Measurements from ENCODE around the gene NACC1.
A peak's percentile ranks its signal among the peaks of the same experiment; 100 is the strongest.
"Not testable (repeated sequence)": the region's sequence is repeated elsewhere in the genome, so short reads cannot be mapped to it uniquely, and the experiment has no call there.

The NACC1 gene

DNA sequence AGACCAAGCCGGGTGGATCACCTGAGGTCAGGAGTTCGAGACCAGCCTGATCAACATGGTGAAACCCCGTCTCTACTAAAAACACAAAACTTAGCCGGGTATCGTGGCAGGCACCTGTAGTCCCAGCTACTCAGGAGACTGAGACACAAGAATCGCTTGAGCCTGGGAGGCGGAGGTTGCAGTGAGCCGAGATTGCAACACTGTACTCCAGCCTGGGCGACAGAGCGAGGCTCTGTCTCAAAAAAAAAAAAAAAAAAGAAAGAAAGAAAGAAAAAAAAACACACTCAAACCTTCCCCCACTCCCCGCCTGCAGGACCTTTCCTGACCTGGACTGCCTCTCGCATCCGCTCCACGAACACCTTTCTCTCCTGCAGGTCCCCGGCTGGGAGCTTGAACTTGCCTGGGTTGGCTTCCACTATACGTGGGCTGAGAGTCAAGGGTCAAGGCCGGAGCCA, 31.1 kb downstream of the NACC1 start:
- Mint-ChIP-seq H3K27ac (peak overlapping the region; percentile 99), H3K4me1 (ENCODE audit: low read depth) (peaks cover 47% of the 10 kb centered on the region), H3K4me3 (peak overlapping the region; percentile 97), H3K36me3 (ENCODE audit: low read depth) (peaks cover 71% of the 10 kb centered on the region)
- intact Hi-C loops (cut with micrococcal nuclease); H3K27me3 Mint-ChIP-seq; H3K9me3 Mint-ChIP-seq: not testable (repeated sequence)

DNA sequence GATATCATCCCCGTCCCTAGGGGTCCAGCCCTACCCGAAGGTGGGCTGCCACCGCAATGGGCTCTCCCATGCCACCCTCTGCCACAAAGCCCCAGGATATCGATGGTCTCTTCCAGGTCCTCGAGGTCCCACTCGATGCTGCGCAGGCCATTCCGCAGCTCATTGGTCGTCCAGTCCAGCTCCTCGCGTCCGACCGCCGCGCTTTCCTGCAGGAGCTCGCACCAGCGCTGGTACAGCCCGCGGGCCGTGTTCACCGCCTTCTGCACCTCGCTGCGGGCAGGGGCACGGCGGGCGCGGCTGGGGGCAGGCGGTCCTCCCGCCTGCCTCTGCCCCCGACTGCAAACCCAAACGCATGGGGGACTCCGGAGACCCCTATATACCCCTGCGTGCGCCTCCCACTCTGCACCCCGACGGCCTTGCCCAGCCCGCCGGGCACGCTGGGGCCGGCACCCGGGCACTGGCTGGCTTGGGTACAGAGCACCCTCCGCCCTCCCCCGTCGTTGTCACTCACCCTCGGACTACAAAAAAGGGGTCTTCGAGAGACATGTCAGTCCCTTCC, 31.6 kb downstream of the NACC1 start:
- H3K4me1 Mint-ChIP-seq (ENCODE audit: low read depth), result peaks cover 47% of the 10 kb centered on the region
- H3K9me3 Mint-ChIP-seq, result no peaks in the 10 kb centered on the region

GRCh38 chr19:13150187-13150930, 32.3 kb downstream of the NACC1 start, which contains the start of the genes IER2 and STX10:
TSS of gene IER2 (plus strand) at chr19:13150411. CDS start at chr19:13153187, 2,776 bp downstream.
TSS of gene STX10 (minus strand) at chr19:13150375. CDS start at chr19:13150173, 202 bp downstream.
- Mint-ChIP-seq H3K27me3 (no peaks in the 10 kb centered on the region), H3K4me3 (peak within 1 kb of the TSS; percentile 97), H3K4me1 (ENCODE audit: low read depth) (peaks cover 48% of the 10 kb centered on the region), H3K27ac (peak within 1 kb of the TSS; percentile 99), H3K9me3 (no peaks in the 10 kb centered on the region), H3K36me3 (ENCODE audit: low read depth) (peaks cover 67% of the 10 kb centered on the region)
- intact Hi-C loops (cut with micrococcal nuclease), result loop anchor here (2.0 to 5.0 kb wide), 2 partner anchors 34 to 48 kb away; partner anchors contain the start of genes LYL1 and TRMT1

More for the DNA sequence above, 31.6 kb downstream of the NACC1 start:
- Mint-ChIP-seq H3K27me3 (no peaks in the 10 kb centered on the region), H3K27ac (peak overlapping the region; percentile 99), H3K36me3 (ENCODE audit: low read depth) (peaks cover 71% of the 10 kb centered on the region), H3K4me3 (peak overlapping the region; percentile 97)
- intact Hi-C loops (cut with micrococcal nuclease), result loop anchor here (2.0 to 5.0 kb wide), 2 partner anchors 33 to 47 kb away; partner anchors contain the start of genes LYL1 and TRMT1

DNA sequence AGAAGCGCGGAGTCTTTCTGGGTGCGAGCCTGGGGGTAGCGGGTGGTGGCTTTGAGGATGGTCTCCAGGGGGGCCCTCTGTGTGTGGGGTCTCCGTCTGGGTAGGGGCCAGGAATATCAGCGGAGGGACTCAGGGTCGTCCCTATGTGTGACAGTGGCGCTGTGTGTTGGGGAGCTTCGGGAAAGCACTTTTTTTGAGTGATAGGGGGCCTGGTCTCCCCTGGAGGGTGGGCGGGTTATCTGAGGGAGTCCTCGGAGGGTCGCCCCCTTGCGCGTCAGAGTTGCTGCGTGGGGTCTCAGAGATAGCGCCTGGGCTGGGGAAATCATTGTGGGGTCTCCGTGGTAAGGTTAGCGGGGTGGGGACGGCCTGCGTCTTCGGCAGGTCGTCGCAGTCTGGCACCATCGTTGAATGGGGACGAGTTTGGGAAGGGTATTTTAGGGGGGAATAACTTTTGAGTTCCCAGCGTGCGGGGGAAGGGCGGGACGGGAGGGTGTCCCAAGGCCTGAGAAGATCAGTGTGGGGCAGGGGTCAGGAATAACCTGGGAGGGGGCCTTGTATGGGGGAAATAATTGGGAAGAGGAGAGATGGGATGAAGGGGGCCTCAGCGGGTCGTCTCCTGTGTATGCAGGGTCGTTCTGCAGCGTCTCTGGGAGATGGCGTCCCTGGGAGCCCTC, 33.0 kb downstream of the NACC1 start:
- H3K4me1 Mint-ChIP-seq (ENCODE audit: low read depth), result peaks cover 54% of the 10 kb centered on the region
- H3K9me3 Mint-ChIP-seq, result no peaks in the 10 kb centered on the region
- H3K27ac Mint-ChIP-seq, result peak overlapping the region; percentile 99
- peak overlapping the region; percentile 97 for H3K4me3 Mint-ChIP-seq
- H3K27me3 Mint-ChIP-seq, result no peaks in the 10 kb centered on the region
- intact Hi-C loops (cut with micrococcal nuclease), result loop anchor here (2.0 to 5.0 kb wide), 2 partner anchors 34 to 49 kb away; partner anchors contain the start of genes LYL1 and TRMT1
- peaks cover 60% of the 10 kb centered on the region for H3K36me3 Mint-ChIP-seq (ENCODE audit: low read depth)

GRCh38 chr19:13151605-13152355, 33.7 kb downstream of the NACC1 start:
- peaks cover 53% of the 10 kb centered on the region for H3K36me3 Mint-ChIP-seq (ENCODE audit: low read depth)
- peak overlapping the region; percentile 97 for H3K4me3 Mint-ChIP-seq
- H3K27ac Mint-ChIP-seq, result peak overlapping the region; percentile 99
- peaks cover 57% of the 10 kb centered on the region for H3K4me1 Mint-ChIP-seq (ENCODE audit: low read depth)
- intact Hi-C loops (cut with micrococcal nuclease), result loop anchor here (2.0 to 5.0 kb wide), 2 partner anchors 35 to 49 kb away; partner anchors contain the start of genes LYL1 and TRMT1
- H3K27me3 Mint-ChIP-seq, result no peaks in the 10 kb centered on the region
- no peaks in the 10 kb centered on the region for H3K9me3 Mint-ChIP-seq

DNA sequence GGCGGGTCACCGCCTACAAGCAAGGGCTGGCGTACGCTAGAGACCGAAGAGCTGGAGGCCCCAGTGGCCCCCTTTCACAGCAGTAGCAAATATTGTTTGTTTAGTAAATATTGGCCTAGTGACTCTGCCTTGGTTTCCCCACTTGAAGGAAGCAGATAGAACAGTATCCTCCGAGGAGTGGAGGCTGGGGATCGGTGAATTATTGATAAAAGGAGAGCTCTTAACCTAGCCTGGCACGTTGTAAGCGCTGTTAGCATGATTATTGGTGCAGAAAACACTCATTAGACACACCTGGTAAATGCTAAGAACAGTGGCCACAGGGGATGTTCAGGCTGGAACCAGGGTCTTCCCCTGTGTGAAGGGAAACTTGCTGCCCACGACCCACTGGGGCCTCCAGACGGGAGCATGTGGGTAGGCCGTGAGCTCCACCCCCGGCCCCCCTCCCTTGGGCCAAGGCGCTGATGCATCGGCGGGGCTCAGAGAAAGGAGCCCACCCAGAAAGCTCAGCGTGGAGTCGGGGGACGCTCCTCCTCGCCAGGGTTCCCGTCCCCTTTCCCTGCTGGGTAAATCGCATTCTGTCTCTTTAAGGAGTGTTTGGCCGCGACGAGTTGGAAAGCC, 34.4 kb downstream of the NACC1 start:
- peaks cover 49% of the 10 kb centered on the region for H3K36me3 Mint-ChIP-seq (ENCODE audit: low read depth)
- peak overlapping the region; percentile 97 for H3K4me3 Mint-ChIP-seq
- H3K4me1 Mint-ChIP-seq (ENCODE audit: low read depth), result peaks cover 57% of the 10 kb centered on the region
- intact Hi-C loops (cut with micrococcal nuclease), result loop anchor here (5.0 kb wide), 1 partner anchor 50 kb away; the partner anchor contains the start of gene LYL1
- no peaks in the 10 kb centered on the region for H3K9me3 Mint-ChIP-seq
- H3K27ac Mint-ChIP-seq, result peak overlapping the region; percentile 99
- H3K27me3 Mint-ChIP-seq, result no peaks in the 10 kb centered on the region

DNA sequence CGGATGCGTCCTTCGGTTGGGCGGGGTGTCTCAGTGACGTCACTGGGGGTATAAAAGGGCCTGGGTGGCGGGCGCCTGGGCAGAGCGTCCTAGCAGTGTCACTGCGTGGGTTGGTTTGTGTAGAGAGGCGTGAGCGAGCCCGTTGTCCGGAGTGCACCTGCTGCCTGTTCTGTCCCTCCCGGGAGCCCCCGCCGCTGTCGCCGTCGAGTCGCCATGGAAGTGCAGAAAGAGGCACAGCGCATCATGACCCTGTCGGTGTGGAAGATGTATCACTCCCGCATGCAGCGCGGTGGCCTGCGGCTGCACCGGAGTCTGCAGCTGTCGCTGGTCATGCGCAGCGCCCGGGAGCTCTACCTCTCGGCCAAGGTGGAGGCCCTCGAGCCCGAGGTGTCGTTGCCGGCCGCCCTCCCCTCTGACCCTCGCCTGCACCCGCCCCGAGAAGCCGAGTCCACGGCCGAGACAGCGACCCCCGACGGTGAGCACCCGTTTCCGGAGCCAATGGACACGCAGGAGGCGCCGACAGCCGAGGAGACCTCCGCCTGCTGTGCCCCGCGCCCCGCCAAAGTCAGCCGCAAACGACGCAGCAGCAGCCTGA, 35.0 kb downstream of the NACC1 start:
- Mint-ChIP-seq H3K27ac (peak overlapping the region; percentile 99), H3K36me3 (ENCODE audit: low read depth) (peaks cover 49% of the 10 kb centered on the region), H3K4me3 (peak overlapping the region; percentile 97), H3K27me3 (no peaks in the 10 kb centered on the region), H3K9me3 (no peaks in the 10 kb centered on the region), H3K4me1 (ENCODE audit: low read depth) (peaks cover 54% of the 10 kb centered on the region)
- intact Hi-C loops (cut with micrococcal nuclease), result loop anchor here (5.0 kb wide), 1 partner anchor 51 kb away; the partner anchor contains the start of gene LYL1

- intact Hi-C loops (cut with micrococcal nuclease), result loop anchor here (5.0 kb wide), 1 partner anchor 51 kb away; the partner anchor contains the start of gene LYL1
- Mint-ChIP-seq H3K4me1 (ENCODE audit: low read depth) (peaks cover 53% of the 10 kb centered on the region), H3K27ac (peak overlapping the region; percentile 99), H3K36me3 (ENCODE audit: low read depth) (peaks cover 49% of the 10 kb centered on the region), H3K4me3 (peak overlapping the region; percentile 97), H3K9me3 (no peaks in the 10 kb centered on the region), H3K27me3 (no peaks in the 10 kb centered on the region)
Measured at GRCh38 chr19:13153569-13154240, 35.6 kb downstream of the NACC1 start.

GRCh38 chr19:13154241-13154778, 36.2 kb downstream of the NACC1 start:
- peaks cover 48% of the 10 kb centered on the region for H3K36me3 Mint-ChIP-seq (ENCODE audit: low read depth)
- no peaks in the 10 kb centered on the region for H3K27me3 Mint-ChIP-seq
- H3K9me3 Mint-ChIP-seq, result no peaks in the 10 kb centered on the region
- H3K4me3 Mint-ChIP-seq, result peak overlapping the region; percentile 97
- intact Hi-C loops (cut with micrococcal nuclease), result loop anchor here (5.0 kb wide), 1 partner anchor 52 kb away; the partner anchor contains the start of gene LYL1
- H3K4me1 Mint-ChIP-seq (ENCODE audit: low read depth), result peaks cover 48% of the 10 kb centered on the region
- peak overlapping the region; percentile 99 for H3K27ac Mint-ChIP-seq

- no peaks in the 10 kb centered on the region for H3K27me3 Mint-ChIP-seq
- peak overlapping the region; percentile 97 for H3K4me3 Mint-ChIP-seq
- H3K4me1 Mint-ChIP-seq (ENCODE audit: low read depth), result peaks cover 44% of the 10 kb centered on the region
- peak overlapping the region; percentile 99 for H3K27ac Mint-ChIP-seq
- H3K9me3 Mint-ChIP-seq, result no peaks in the 10 kb centered on the region
- intact Hi-C loops (cut with micrococcal nuclease), result loop anchor here (5.0 kb wide), 1 partner anchor 53 kb away; the partner anchor contains the start of gene LYL1
- peaks cover 41% of the 10 kb centered on the region for H3K36me3 Mint-ChIP-seq (ENCODE audit: low read depth)
Measured at GRCh38 chr19:13154911-13155471, 36.9 kb downstream of the NACC1 start.

DNA sequence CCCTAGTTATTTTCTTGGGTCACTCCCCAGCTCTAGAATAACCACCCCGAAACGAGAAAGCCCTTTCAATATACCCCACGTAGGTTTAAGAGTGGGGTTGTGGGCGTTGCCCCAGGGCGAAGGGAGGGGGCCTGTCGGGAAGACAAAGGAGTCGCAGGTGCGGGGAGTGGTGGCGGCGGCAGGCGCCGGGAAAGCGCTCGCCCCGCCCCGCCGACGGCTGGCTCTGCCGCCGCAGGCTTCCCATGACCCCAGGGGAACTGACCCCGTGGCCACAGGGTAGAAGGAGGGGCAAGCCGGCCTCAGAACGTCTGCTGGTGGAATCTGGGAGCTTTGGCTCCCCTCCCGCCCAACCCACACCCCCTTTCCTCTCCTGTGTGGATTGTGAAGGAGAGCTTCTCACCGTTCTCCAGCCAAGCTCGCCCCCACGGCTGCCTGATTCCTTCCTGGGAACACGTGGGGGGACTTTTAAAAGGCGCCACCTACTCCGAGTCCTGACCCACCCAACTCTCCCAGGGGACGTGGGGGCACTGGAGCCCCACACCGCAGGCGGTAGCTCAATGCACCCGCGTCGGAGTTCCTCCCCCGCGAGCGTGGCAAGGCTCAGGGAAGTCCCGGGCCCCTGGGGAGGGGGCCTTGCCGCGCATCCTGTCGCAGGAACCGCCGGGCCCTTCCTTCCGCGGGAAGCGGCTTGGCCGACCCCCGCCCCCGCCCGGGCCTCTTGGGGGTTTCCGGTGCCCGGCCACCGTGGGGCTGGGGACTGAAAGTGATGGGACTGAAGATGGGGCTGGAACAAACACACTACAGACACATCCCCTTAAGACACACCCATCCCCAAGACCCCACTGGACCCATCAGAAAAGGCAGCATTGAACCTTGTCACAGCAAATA, 37.7 kb downstream of the NACC1 start:
- peaks cover 34% of the 10 kb centered on the region for H3K36me3 Mint-ChIP-seq (ENCODE audit: low read depth)

More for the DNA sequence above, 37.7 kb downstream of the NACC1 start:
- Mint-ChIP-seq H3K4me3 (peak overlapping the region; percentile 97), H3K27ac (peak overlapping the region; percentile 99), H3K27me3 (no peaks in the 10 kb centered on the region), H3K9me3 (no peaks in the 10 kb centered on the region), H3K4me1 (ENCODE audit: low read depth) (peaks cover 44% of the 10 kb centered on the region)
- intact Hi-C loops (cut with micrococcal nuclease), result no loop called here
